Fibroblast of the aortic adventitia (primary cell): ENCODE results near the gene GLI1. TPM values are rescaled to one million over a fixed set of nuclear protein-coding genes. Genes with fewer than 3 reads are reported as not detected.

Experiments used
- DNase-seq: peaks from one replicate; pipeline ENCODE4 v3.0.0-alpha.2; 2010; ENCODE audit warnings: low read depth
- H3K4me3 ChIP-seq: 2 replicates; pipeline ENCODE4 v1.5.1; 2011; ENCODE audit warnings: low read depth, mild to moderate bottlenecking, control low read depth, low read length, moderate library complexity
- CTCF ChIP-seq: IDR thresholded peaks from 2 replicates; pipeline ENCODE4 v1.5.1; 2011; ENCODE audit warnings: mild to moderate bottlenecking, low read length, control low read depth, inconsistent platforms; ENCODE audit not compliant: insufficient read depth
- small RNA-seq: library from RNA; depleted of rRNA; stranded (forward); fragments of <200 nt; gene quantifications from one replicate; pipeline ENCODE3, GENCODE V24; 2012
- total RNA-seq: library from RNA; depleted of rRNA; stranded (reverse); fragments of >200 nt; gene quantifications from 2 replicates; pipeline ENCODE4 v1.2.3, GENCODE V29; 2012; ENCODE audit warnings: low replicate concordance

The GLI1 gene
- total RNA-seq, 1 donor: 1.1 TPM

- peak within 1 kb of the TSS; percentile 100 for H3K4me3 ChIP-seq
- peak; percentile 99 for DNase-seq
- TF ChIP-seq CTCF: no peak
Measured at GRCh38 chr12:57520053-57520818, 60.7 kb downstream of the GLI1 start, which contains the start of gene DDIT3. DDIT3 (minus strand) TSS chr12:57520514; CDS start chr12:57517406, 3,108 bp downstream.

GRCh38 chr12:57521525-57522010, 62.0 kb downstream of the GLI1 start:
- no peak overlapping the region for H3K4me3 ChIP-seq
- no peak for DNase-seq
- TF ChIP-seq CTCF: no peak

Small RNAs within 50 kb of the gene (small RNA-seq; reads per million reads assigned to genes)
- gene MIR616 (0.45 reads per million), gene RNU6-879P (not detected)

Other genes with a start within 250 kb of the GLI1 start
- gene NXPH4, start 243.0 kb upstream of the GLI1 start, total RNA-seq: 1.9 and 2.4 TPM in 2 replicates
- gene SHMT2, start 230.1 kb upstream of the GLI1 start, total RNA-seq: 233 and 303 TPM in 2 replicates
- gene STAC3, start 208.6 kb upstream of the GLI1 start, total RNA-seq: 0.90 and 3.8 TPM in 2 replicates
- gene R3HDM2, start 28.7 kb upstream of the GLI1 start, total RNA-seq: 16.7 and 22.3 TPM in 2 replicates
- gene INHBC, start 25.0 kb upstream of the GLI1 start, total RNA-seq: not detected in 2 replicates
- gene INHBE, start 4.5 kb upstream of the GLI1 start, total RNA-seq: 0.16 and 0.99 TPM in 2 replicates
- 0.18 TPM in 1 of 2 replicates, not detected in the other for gene ARHGAP9, start 20.1 kb downstream of the GLI1 start, total RNA-seq
- gene MARS1, start 28.3 kb downstream of the GLI1 start, total RNA-seq: 185 and 272 TPM in 2 replicates
- 37.7 and 60.3 TPM in 2 replicates for gene DDIT3, start 60.7 kb downstream of the GLI1 start, total RNA-seq
- 4.2 and 7.6 TPM in 2 replicates for gene MBD6, start 63.0 kb downstream of the GLI1 start, total RNA-seq
- gene DCTN2, start 87.4 kb downstream of the GLI1 start, total RNA-seq: 106 and 140 TPM in 2 replicates
- 0.72 and 1.8 TPM in 2 replicates for gene KIF5A, start 90.3 kb downstream of the GLI1 start, total RNA-seq
- 12.4 and 19.4 TPM in 2 replicates for gene PIP4K2C, start 131.4 kb downstream of the GLI1 start, total RNA-seq
- gene DTX3, start 145.0 kb downstream of the GLI1 start, total RNA-seq: 10.5 and 16.9 TPM in 2 replicates
- 18.3 and 64.5 TPM in 2 replicates for gene ARHGEF25, start 151.7 kb downstream of the GLI1 start, total RNA-seq
- gene B4GALNT1, start 173.4 kb downstream of the GLI1 start, total RNA-seq: 1.7 and 6.9 TPM in 2 replicates
- 229 and 425 TPM in 2 replicates for gene OS9, start 234.3 kb downstream of the GLI1 start, total RNA-seq